Vagina (tissue), 2 donors: Measurements from ENCODE around the gene ZNF18.

Source experiments
- CTCF ChIP-seq, 3 experiments: fragments of 450-650 bp in 2 of 3; fragments of 200-600 bp in 1 of 3; sonication (generic) in 1 of 3; IDR thresholded peaks; one replicate each; pipeline ENCODE4 v1.5.1; 2017 to 2019; ENCODE audit warnings: antibody characterized with exemption in 3 of 3, mild to moderate bottlenecking in 2 of 3, moderate library complexity in 2 of 3
- POLR2A ChIP-seq, 2 donors: fragments of 450-650 bp; IDR thresholded peaks; one replicate each; pipeline ENCODE4 v1.6.1; 2017; ENCODE audit warnings: antibody characterized with exemption in 2 of 2, mild to moderate bottlenecking in 2 of 2, moderate library complexity in 2 of 2

GRCh38 chr17:11932337-11932898, 64.9 kb downstream of the ZNF18 start:
- TF ChIP-seq CTCF (IDR thresholded peaks at IDR 0.05) (no peak), POLR2A (IDR thresholded peaks at IDR 0.05) (no peak)
